HUDEP-2 (cell line): ENCODE results near the gene FGFR4.
A peak's percentile ranks its signal among the peaks of the same experiment; 100 is the strongest.

Experiments
- DNase-seq, 76 experiments: peaks; one replicate each; lab custom pipeline; 2025; ENCODE audit not compliant: unreplicated experiment in 76 of 76; lab: John Stamatoyannopoulos, UW

FGFR4 gene

GRCh38 chr5:177099422-177100093 lies 12.8 kb downstream of the FGFR4 start:
- peak in 1 of 76 experiments; percentile 6 for DNase-seq

GRCh38 chr5:177100714-177101121 lies 14.0 kb downstream of the FGFR4 start:
- DNase-seq: no peak

- DNase-seq: no peak
Observed at GRCh38 chr5:177103523-177104253, 17.0 kb downstream of the FGFR4 start.

GRCh38 chr5:177105691-177106476 lies 19.2 kb downstream of the FGFR4 start:
- no peak for DNase-seq

GRCh38 chr5:177107159-177107558 lies 20.4 kb downstream of the FGFR4 start:
- no peak for DNase-seq

- DNase-seq: no peak
Observed at GRCh38 chr5:177109810-177110209, 23.1 kb downstream of the FGFR4 start.

GRCh38 chr5:177111720-177112394 lies 25.1 kb downstream of the FGFR4 start:
- DNase-seq: peak in 36 of 76 experiments; percentile 1 to 61 (median 30)

- DNase-seq: no peak
Observed at GRCh38 chr5:177112589-177113220, 26.0 kb downstream of the FGFR4 start.

- DNase-seq: peak in 72 of 76 experiments; percentile 11 to 87 (median 64)
Observed at GRCh38 chr5:177113566-177114424, 27.1 kb downstream of the FGFR4 start.

- DNase-seq: peak in 3 of 76 experiments; percentile 6 to 53 (median 19)
Observed at GRCh38 chr5:177116631-177117373, 30.1 kb downstream of the FGFR4 start.

GRCh38 chr5:177117441-177118045 lies 30.8 kb downstream of the FGFR4 start:
- DNase-seq: no peak

GRCh38 chr5:177122566-177122965 lies 35.9 kb downstream of the FGFR4 start:
- no peak for DNase-seq

- no peak for DNase-seq
Observed at GRCh38 chr5:177123789-177124485, 37.2 kb downstream of the FGFR4 start.

GRCh38 chr5:177124486-177124991 lies 37.8 kb downstream of the FGFR4 start:
- no peak for DNase-seq

GRCh38 chr5:177126771-177127170 lies 40.1 kb downstream of the FGFR4 start:
- DNase-seq: no peak

- no peak for DNase-seq
Observed at GRCh38 chr5:177128551-177128981, 41.9 kb downstream of the FGFR4 start.

- DNase-seq: no peak
Observed at GRCh38 chr5:177130211-177131018, 43.7 kb downstream of the FGFR4 start.
